GM12878 (cell line): Measurements from ENCODE around the gene GRIN2A.

Experiments used
- BRCA1 ChIP-seq: IDR thresholded peaks from 2 replicates; pipeline ENCODE4 v1.6.1; 2011; ENCODE audit warnings: low read depth, low read length, improper control_type of control experiment
- CEBPB ChIP-seq, 2 experiments: fragments of 150-350 bp in 1 of 2; IDR thresholded peaks; 2 replicates each; pipeline ENCODE4 v1.6.1; 2012 to 2014; ENCODE audit warnings: low read depth in 2 of 2, low read length in 2 of 2, borderline replicate concordance in 1 of 2, inconsistent platforms in 1 of 2
- EZH2 ChIP-seq: IDR thresholded peaks from 2 replicates; pipeline ENCODE4 v1.6.1; 2012; ENCODE audit warnings: low read depth, mild to moderate bottlenecking, control low read depth, inconsistent platforms, low read length, borderline replicate concordance; ENCODE audit not compliant: control insufficient read depth
- JUNB ChIP-seq: IDR thresholded peaks from 2 replicates; pipeline ENCODE4 v1.6.1; 2016; ENCODE audit warnings: antibody characterized with exemption, mild to moderate bottlenecking
- KDM1A ChIP-seq: fragments of 200-600 bp; sonication (generic); IDR thresholded peaks from 2 replicates; pipeline ENCODE4 v1.6.1; 2016; ENCODE audit warnings: borderline replicate concordance
- POLR2A ChIP-seq: IDR thresholded peaks from 2 replicates; pipeline ENCODE4 v1.6.1; 2011; ENCODE audit warnings: low read depth, mild to moderate bottlenecking, low read length
- POLR2AphosphoS5 ChIP-seq: IDR thresholded peaks from 2 replicates; pipeline ENCODE4 v1.6.1; 2011; ENCODE audit warnings: mild to moderate bottlenecking, low read length, inconsistent platforms
- RFX5 ChIP-seq: IDR thresholded peaks from 2 replicates; pipeline ENCODE4 v1.6.1; 2011; ENCODE audit warnings: low read depth, low read length, improper control_type of control experiment
- SIX5 ChIP-seq: IDR thresholded peaks from 2 replicates; pipeline ENCODE4 v1.6.1; 2011; ENCODE audit warnings: mild to moderate bottlenecking, low read depth, low read length, moderate library complexity; ENCODE audit not compliant: severe bottlenecking
- SRF ChIP-seq, 2 experiments: IDR thresholded peaks; 2 replicates each; pipeline ENCODE4 v1.6.1; 2011; ENCODE audit warnings: low read depth in 2 of 2, low read length in 2 of 2, mild to moderate bottlenecking in 1 of 2, moderate library complexity in 1 of 2
- TCF12 ChIP-seq: IDR thresholded peaks from 2 replicates; pipeline ENCODE4 v1.6.1; 2011; ENCODE audit warnings: low read depth, mild to moderate bottlenecking, low read length
- TF ChIP-seq, protein P1 (sequence below), 3 experiments: IDR thresholded peaks in 2 of 3; conservative IDR thresholded peaks in 1 of 3; 2 replicates each; pipeline ENCODE4 v1.5.1; 2011; ENCODE audit warnings: low read depth in 3 of 3, low read length in 3 of 3, mild to moderate bottlenecking in 3 of 3, control low read depth in 2 of 3, moderate library complexity in 2 of 3, inconsistent platforms in 1 of 3, mixed read lengths in 1 of 3; ENCODE audit not compliant: control insufficient read depth in 2 of 3, insufficient read depth in 1 of 3; ENCODE audit errors: extremely low read depth in 1 of 3
- TF ChIP-seq, protein P2 (sequence below): IDR thresholded peaks from 2 replicates; pipeline ENCODE4 v1.6.1; 2011; ENCODE audit warnings: low read depth, mild to moderate bottlenecking, low read length, moderate library complexity, borderline replicate concordance; ENCODE audit errors: extremely low read depth

DNA sequence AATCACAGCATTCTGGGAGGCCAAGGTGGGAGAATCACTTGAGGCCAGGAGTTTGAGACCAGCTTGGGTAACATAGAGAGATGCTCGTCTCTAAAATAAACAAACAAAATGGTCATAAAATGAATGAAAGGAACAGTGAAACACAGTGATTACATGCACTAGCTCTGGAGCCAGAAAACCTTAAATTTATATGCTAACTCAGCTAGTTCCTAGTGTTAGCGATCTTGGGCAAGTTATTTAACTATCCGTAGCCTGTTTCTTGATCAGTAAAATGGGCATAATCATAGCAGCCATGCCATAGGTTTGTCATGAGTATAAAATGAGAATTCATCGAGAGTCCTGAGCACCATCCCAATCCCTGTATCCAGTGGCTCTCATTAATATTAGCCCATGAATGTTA is 271.0 kb downstream of the GRIN2A start:
- no peak for TF ChIP-seq SRF (IDR thresholded peaks at IDR 0.05; ENCODE audit: low read depth in 2 of 2, low read length in 2 of 2)
- TF ChIP-seq, protein P1, sequence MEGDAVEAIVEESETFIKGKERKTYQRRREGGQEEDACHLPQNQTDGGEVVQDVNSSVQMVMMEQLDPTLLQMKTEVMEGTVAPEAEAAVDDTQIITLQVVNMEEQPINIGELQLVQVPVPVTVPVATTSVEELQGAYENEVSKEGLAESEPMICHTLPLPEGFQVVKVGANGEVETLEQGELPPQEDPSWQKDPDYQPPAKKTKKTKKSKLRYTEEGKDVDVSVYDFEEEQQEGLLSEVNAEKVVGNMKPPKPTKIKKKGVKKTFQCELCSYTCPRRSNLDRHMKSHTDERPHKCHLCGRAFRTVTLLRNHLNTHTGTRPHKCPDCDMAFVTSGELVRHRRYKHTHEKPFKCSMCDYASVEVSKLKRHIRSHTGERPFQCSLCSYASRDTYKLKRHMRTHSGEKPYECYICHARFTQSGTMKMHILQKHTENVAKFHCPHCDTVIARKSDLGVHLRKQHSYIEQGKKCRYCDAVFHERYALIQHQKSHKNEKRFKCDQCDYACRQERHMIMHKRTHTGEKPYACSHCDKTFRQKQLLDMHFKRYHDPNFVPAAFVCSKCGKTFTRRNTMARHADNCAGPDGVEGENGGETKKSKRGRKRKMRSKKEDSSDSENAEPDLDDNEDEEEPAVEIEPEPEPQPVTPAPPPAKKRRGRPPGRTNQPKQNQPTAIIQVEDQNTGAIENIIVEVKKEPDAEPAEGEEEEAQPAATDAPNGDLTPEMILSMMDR (IDR thresholded peaks at IDR 0.05 in 2 of 3, conservative IDR thresholded peaks at IDR 0.05 in 1 of 3; ENCODE audit: control insufficient read depth in 2 of 3, extremely low read depth in 1 of 3, insufficient read depth in 1 of 3, low read depth in 3 of 3, low read length in 3 of 3): no peak
- no peak for TF ChIP-seq POLR2A
- TF ChIP-seq BRCA1: no peak
- TF ChIP-seq, protein P2, sequence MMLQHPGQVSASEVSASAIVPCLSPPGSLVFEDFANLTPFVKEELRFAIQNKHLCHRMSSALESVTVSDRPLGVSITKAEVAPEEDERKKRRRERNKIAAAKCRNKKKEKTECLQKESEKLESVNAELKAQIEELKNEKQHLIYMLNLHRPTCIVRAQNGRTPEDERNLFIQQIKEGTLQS: no peak
- no peak for TF ChIP-seq SIX5
- TF ChIP-seq POLR2AphosphoS5: no peak
- no peak for TF ChIP-seq JUNB
- TF ChIP-seq RFX5: no peak
- TF ChIP-seq KDM1A: no peak
- no peak for TF ChIP-seq TCF12
- TF ChIP-seq CEBPB (IDR thresholded peaks at IDR 0.05; ENCODE audit: borderline replicate concordance in 1 of 2, low read depth in 2 of 2, low read length in 2 of 2): no peak
- no peak for TF ChIP-seq EZH2
